Fibroblast of villous mesenchyme (primary cell): ENCODE results near the gene KAZN. TPM values are rescaled to one million over a fixed set of nuclear protein-coding genes. Genes with fewer than 3 reads are reported as not detected.

ENCODE experiments used
- DNase-seq: peaks from one replicate; pipeline ENCODE4 v3.0.0-alpha.2; 2010; ENCODE audit warnings: low read depth
- H3K4me3 ChIP-seq: 2 replicates; pipeline ENCODE4 v1.5.1; 2011; ENCODE audit warnings: low read depth, mild to moderate bottlenecking, low read length
- total RNA-seq: library from RNA; depleted of rRNA; stranded (reverse); fragments of >200 nt; gene quantifications from 2 replicates; pipeline ENCODE4 v1.2.3, GENCODE V29; 2012
- TF ChIP-seq, protein P1 (sequence below): IDR thresholded peaks from 2 replicates; pipeline ENCODE4 v1.5.1; 2012; ENCODE audit warnings: low read depth, mild to moderate bottlenecking, low read length; ENCODE audit not compliant: insufficient read depth

The KAZN gene
- total RNA-seq, 1 donor: 8.6 TPM

GRCh38 chr1:15068997-15069396, 470.5 kb downstream of the KAZN start:
- TF ChIP-seq, protein P1, sequence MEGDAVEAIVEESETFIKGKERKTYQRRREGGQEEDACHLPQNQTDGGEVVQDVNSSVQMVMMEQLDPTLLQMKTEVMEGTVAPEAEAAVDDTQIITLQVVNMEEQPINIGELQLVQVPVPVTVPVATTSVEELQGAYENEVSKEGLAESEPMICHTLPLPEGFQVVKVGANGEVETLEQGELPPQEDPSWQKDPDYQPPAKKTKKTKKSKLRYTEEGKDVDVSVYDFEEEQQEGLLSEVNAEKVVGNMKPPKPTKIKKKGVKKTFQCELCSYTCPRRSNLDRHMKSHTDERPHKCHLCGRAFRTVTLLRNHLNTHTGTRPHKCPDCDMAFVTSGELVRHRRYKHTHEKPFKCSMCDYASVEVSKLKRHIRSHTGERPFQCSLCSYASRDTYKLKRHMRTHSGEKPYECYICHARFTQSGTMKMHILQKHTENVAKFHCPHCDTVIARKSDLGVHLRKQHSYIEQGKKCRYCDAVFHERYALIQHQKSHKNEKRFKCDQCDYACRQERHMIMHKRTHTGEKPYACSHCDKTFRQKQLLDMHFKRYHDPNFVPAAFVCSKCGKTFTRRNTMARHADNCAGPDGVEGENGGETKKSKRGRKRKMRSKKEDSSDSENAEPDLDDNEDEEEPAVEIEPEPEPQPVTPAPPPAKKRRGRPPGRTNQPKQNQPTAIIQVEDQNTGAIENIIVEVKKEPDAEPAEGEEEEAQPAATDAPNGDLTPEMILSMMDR: no peak
- DNase-seq: no peak

DNA sequence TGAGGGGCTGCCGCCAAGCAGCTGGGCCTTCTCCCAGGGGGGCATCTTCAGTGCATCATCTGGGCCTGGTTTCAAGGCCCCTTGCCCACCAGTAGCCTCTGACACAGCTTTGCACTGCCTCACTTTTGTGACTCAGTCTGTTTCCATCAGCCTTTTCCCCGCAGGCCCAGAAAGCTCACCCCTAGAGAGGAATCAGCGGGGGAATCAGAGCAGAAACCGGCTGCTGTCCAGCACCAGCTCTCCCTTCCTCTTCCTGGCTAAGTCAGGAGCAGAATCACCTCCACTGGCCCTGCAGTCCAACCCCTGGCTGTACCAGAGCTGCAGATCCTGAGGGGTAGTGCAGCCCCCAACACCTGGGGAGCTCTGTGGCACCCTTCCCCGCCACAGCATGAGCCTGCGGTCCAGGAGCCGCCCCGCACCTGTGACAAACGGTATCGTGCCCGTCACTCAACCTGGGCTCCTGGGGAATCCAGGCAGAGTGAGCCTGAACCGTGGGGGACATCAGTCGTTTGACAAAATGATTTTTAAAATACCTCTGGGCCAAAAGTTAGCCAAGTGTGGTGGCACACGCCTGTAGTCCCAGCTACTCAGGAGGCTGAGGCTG, 471.8 kb downstream of the KAZN start:
- no peak for DNase-seq
- TF ChIP-seq, protein P1: no peak
- no peak overlapping the region for H3K4me3 ChIP-seq

More at GRCh38 chr1:15068997-15069396, 470.5 kb downstream of the KAZN start:
- no peak overlapping the region for H3K4me3 ChIP-seq

- TF ChIP-seq, protein P1: no peak
- no peak overlapping the region for H3K4me3 ChIP-seq
- no peak for DNase-seq
These were observed 473.5 kb downstream of the KAZN start for GRCh38 chr1:15071936-15072335.

- no peak for DNase-seq
- TF ChIP-seq, protein P1: no peak
- no peak overlapping the region for H3K4me3 ChIP-seq
These were observed 475.4 kb downstream of the KAZN start for GRCh38 chr1:15073799-15074308.

DNA sequence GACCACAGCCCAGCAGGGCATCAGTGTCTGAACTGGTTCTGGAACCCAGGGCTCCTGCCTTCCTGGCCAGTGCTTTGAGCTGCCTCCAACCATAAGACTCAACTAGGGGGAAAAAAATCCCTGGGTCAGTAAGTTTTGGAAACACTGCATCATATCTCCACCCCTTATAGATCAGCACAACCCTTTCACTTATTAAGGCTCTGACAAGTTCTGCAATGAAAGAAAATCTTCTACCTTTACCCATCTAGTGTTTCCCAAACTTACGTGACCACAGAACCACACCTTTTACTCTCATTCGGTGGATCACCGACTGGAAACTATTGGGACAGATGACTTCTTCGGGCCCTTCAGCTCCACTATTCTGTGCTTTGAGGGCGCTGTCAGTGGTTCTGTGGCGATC, 476.7 kb downstream of the KAZN start:
- no peak for DNase-seq
- TF ChIP-seq, protein P1: no peak
- H3K4me3 ChIP-seq: no peak overlapping the region

GRCh38 chr1:15075817-15076216, 477.3 kb downstream of the KAZN start:
- no peak for DNase-seq
- TF ChIP-seq, protein P1: no peak
- no peak overlapping the region for H3K4me3 ChIP-seq

GRCh38 chr1:15076807-15077206, 478.3 kb downstream of the KAZN start:
- no peak for DNase-seq

More at GRCh38 chr1:15076807-15077206, 478.3 kb downstream of the KAZN start:
- H3K4me3 ChIP-seq: no peak overlapping the region
- TF ChIP-seq, protein P1: no peak
